Uterus (tissue), 4 donors: Measurements from ENCODE around the gene GAMT. TPM values are rescaled to one million over a fixed set of nuclear protein-coding genes. Genes with fewer than 3 reads are reported as not detected.

Experiments used
- DNase-seq, 2 donors: peaks; one replicate each; pipeline ENCODE4 v3.0.0-alpha.2; 2019 to 2020
- H3K27ac ChIP-seq, 2 donors: fragments of 200-600 bp; sonication (generic); 1 replicate in 1 of 2; 2 replicates in 1 of 2; pipeline ENCODE4 v1.5.1; 2016 to 2018
- H3K27me3 ChIP-seq, 2 donors: fragments of 200-600 bp; sonication (generic); one replicate each; pipeline ENCODE4 v1.5.1; 2018 to 2019; ENCODE audit warnings: control low read depth in 1 of 2
- H3K36me3 ChIP-seq, 2 donors: fragments of 200-600 bp; sonication (generic); one replicate each; pipeline ENCODE4 v1.5.1; 2019; ENCODE audit warnings: control low read depth in 1 of 2
- H3K4me1 ChIP-seq, 2 donors: fragments of 200-600 bp; sonication (generic); one replicate each; pipeline ENCODE4 v1.5.1; 2018 to 2019; ENCODE audit warnings: control low read depth in 1 of 2
- H3K4me3 ChIP-seq, 2 donors: fragments of 200-600 bp; sonication (generic); 1 replicate in 1 of 2; 2 replicates in 1 of 2; pipeline ENCODE4 v1.5.1; 2018 to 2019; ENCODE audit warnings: mild to moderate bottlenecking in 1 of 2
- H3K9me3 ChIP-seq, 2 donors: fragments of 200-600 bp; sonication (generic); one replicate each; pipeline ENCODE4 v1.5.1; 2019; ENCODE audit warnings: control low read depth in 1 of 2
- CTCF ChIP-seq, 4 experiments: fragments of 200-600 bp in 2 of 4; fragments of 450-650 bp in 2 of 4; sonication (generic) in 2 of 4; IDR thresholded peaks; one replicate each; pipeline ENCODE4 v1.5.1; 2016 to 2019; ENCODE audit warnings: antibody characterized with exemption in 4 of 4, mild to moderate bottlenecking in 2 of 4, moderate library complexity in 1 of 4
- POLR2A ChIP-seq, 2 donors: fragments of 450-650 bp; IDR thresholded peaks; one replicate each; pipeline ENCODE4 v1.6.1; 2016; ENCODE audit warnings: antibody characterized with exemption in 2 of 2, mild to moderate bottlenecking in 1 of 2, moderate library complexity in 1 of 2
- intact Hi-C: fragments of 100-400 bp; cut with DNase I; formaldehyde crosslinking; loops from one replicate; pipeline ENCODE4 v1.15.1; 2023; ENCODE audit warnings: low total_unique reads
- total RNA-seq, 4 donors: library from RNA; depleted of rRNA in 3 of 4; stranded (reverse); fragments of >200 nt in 3 of 4; gene quantifications; one replicate each; pipeline versions ENCODE4 v1.1.0 to v1.2.4, GENCODE V29; 2014 to 2023
- donor health status: DM: yes; HTN: yes; CAD: no.

The GAMT gene
- total RNA-seq, 4 donors from 2014 or later, result 3.3 to 14.4 (median 8.4) TPM

- Histone ChIP-seq H3K27me3 (no peaks in the 10 kb centered on the region), H3K27ac (peak overlapping the region; percentile 71 to 76), H3K4me1 (peaks cover 19 to 21% of the 10 kb centered on the region in 2 donors), H3K9me3 (no peaks in the 10 kb centered on the region), H3K4me3 (peak overlapping the region; percentile 11 to 14), H3K36me3 (no peaks in the 10 kb centered on the region)
- TF ChIP-seq POLR2A (IDR thresholded peaks at IDR 0.05), result no peak
- TF ChIP-seq CTCF (IDR thresholded peaks at IDR 0.05), result no peak
- intact Hi-C loops, result no loop called here
- no peak for DNase-seq
These were observed 39.5 kb downstream of the GAMT start for GRCh38 chr19:1361601-1362386.

DNA sequence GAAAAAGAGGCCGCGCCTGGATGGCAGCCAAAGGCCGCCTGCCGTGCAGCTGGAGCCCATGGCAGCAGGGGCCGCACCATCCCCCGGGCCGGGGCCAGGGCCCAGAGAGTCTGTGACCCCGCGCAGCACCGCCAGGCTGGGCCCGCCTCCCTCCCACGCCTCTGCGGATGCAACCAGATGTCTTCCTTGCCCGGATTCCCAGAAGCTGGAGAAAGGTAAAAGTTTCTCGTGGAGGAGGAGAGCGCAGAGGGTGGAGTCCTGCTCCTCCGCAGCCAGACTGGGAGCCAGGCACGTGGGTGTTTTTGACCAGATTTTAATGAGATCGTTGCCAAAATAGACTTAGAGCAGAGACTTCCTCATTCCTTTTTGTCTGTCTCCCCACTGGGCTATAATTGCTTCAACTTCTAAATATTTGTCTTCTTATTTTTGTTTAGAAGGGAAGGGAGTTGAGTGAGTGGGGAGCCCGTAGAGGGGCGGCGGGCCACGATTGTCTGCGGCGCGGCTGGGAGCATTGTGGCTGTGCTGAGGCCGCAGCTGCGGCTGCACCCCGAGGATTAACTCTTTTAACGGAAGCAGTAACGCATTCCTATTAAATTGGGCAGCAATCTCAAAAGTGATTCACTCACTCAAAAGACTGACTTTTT is 40.4 kb downstream of the GAMT start:
- TF ChIP-seq CTCF (IDR thresholded peaks at IDR 0.05), result peak in 1 of 4 experiments; percentile 22
- peak in 1 of 2 donors; percentile 18 for TF ChIP-seq POLR2A (IDR thresholded peaks at IDR 0.05)
- H3K36me3 ChIP-seq, result no peaks in the 10 kb centered on the region
- H3K4me1 ChIP-seq, result peaks cover 23 to 28% of the 10 kb centered on the region in 2 donors
- H3K4me3 ChIP-seq, result peak overlapping the region; percentile 11 to 14
- H3K9me3 ChIP-seq, result no peaks in the 10 kb centered on the region
- H3K27me3 ChIP-seq, result no peaks in the 10 kb centered on the region
- peak; percentile 78 to 87 for DNase-seq
- intact Hi-C loops, result no loop called here
- peak overlapping the region; percentile 71 to 76 for H3K27ac ChIP-seq

- Histone ChIP-seq H3K4me1 (peaks cover 23 to 32% of the 10 kb centered on the region in 2 donors), H3K36me3 (no peaks in the 10 kb centered on the region), H3K4me3 (peak overlapping the region in 1 of 2 donors; percentile 14), H3K9me3 (no peaks in the 10 kb centered on the region), H3K27ac (peak overlapping the region; percentile 71 to 76), H3K27me3 (no peaks in the 10 kb centered on the region)
- intact Hi-C loops, result no loop called here
- TF ChIP-seq CTCF (IDR thresholded peaks at IDR 0.05) (no peak), POLR2A (IDR thresholded peaks at IDR 0.05) (no peak)
- DNase-seq, result no peak
These were observed 41.1 kb downstream of the GAMT start for GRCh38 chr19:1360126-1360817.

GRCh38 chr19:1357531-1358109 is 43.7 kb downstream of the GAMT start:
- peaks cover 23 to 32% of the 10 kb centered on the region in 2 donors for H3K4me1 ChIP-seq
- H3K36me3 ChIP-seq, result no peaks in the 10 kb centered on the region

More at GRCh38 chr19:1357531-1358109, 43.7 kb downstream of the GAMT start:
- Histone ChIP-seq H3K27me3 (no peaks in the 10 kb centered on the region), H3K4me3 (no peak overlapping the region), H3K9me3 (no peaks in the 10 kb centered on the region), H3K27ac (no peak overlapping the region)
- DNase-seq, result no peak
- TF ChIP-seq POLR2A (IDR thresholded peaks at IDR 0.05) (no peak), CTCF (IDR thresholded peaks at IDR 0.05) (no peak)
- intact Hi-C loops, result no loop called here
